CD4-positive, alpha-beta memory T cell (primary cell): ENCODE data around the gene SYNCRIP. TPM values are rescaled to one million over a fixed set of nuclear protein-coding genes. Genes with fewer than 3 reads are reported as not detected.

Experiments
- CTCF ChIA-PET: fragments of 350-600 bp; sonication (Branson Sonifier 250); formaldehyde crosslinking; loops from one replicate; lab custom pipeline; 2021; ENCODE audit warnings: inconsistent platforms; ENCODE audit not compliant: partially characterized antibody; lab: Charles Lee
- POLR2A ChIA-PET: fragments of 350-600 bp; sonication (Branson Sonifier 250); formaldehyde crosslinking; loops from one replicate; lab custom pipeline; 2021; ENCODE audit not compliant: partially characterized antibody; lab: Charles Lee
- DNase-seq, 5 donors: peaks; one replicate each; pipeline versions ENCODE4 v3.0.0 to v3.0.0-alpha.2; 2020 to 2022; ENCODE audit warnings: mixed read lengths in 1 of 5
- H3K27ac ChIP-seq: one replicate; pipeline ENCODE4 v1.7.0; 2013; ENCODE audit warnings: low read depth, low read length
- H3K27me3 ChIP-seq: 2 replicates; pipeline ENCODE4 v1.7.0; 2013; ENCODE audit warnings: mild to moderate bottlenecking, low read length, moderate library complexity; ENCODE audit not compliant: insufficient read depth
- H3K36me3 ChIP-seq: 2 replicates; pipeline ENCODE4 v1.7.0; 2013; ENCODE audit warnings: mild to moderate bottlenecking, low read length, moderate library complexity; ENCODE audit not compliant: insufficient read depth
- H3K4me1 ChIP-seq: 2 replicates; pipeline ENCODE4 v1.7.0; 2013; ENCODE audit warnings: mild to moderate bottlenecking, low read length, moderate library complexity; ENCODE audit not compliant: insufficient read depth
- H3K4me3 ChIP-seq, 2 donors: one replicate each; pipeline ENCODE4 v1.7.0; 2013; ENCODE audit warnings: low read length in 2 of 2, mild to moderate bottlenecking in 1 of 2
- H3K9me3 ChIP-seq, 2 donors: one replicate each; pipeline ENCODE4 v1.7.0; 2013; ENCODE audit warnings: low read length in 2 of 2, control low read depth in 1 of 2; ENCODE audit not compliant: control insufficient read depth in 1 of 2
- H3K27ac Mint-ChIP-seq, 7 donors: one replicate each; pipeline ENCODE4 v1.8.0; 2020 to 2021; ENCODE audit warnings: mixed read lengths in 7 of 7, mild to moderate bottlenecking in 6 of 7, inconsistent platforms in 3 of 7, moderate library complexity in 3 of 7
- H3K27me3 Mint-ChIP-seq, 2 donors: one replicate each; pipeline ENCODE4 v1.8.0; 2020 to 2021; ENCODE audit warnings: mixed read lengths in 2 of 2
- H3K36me3 Mint-ChIP-seq, 2 donors: one replicate each; pipeline ENCODE4 v1.8.0; 2020 to 2021; ENCODE audit warnings: mixed read lengths in 2 of 2, inconsistent platforms in 1 of 2, mild to moderate bottlenecking in 1 of 2
- H3K4me1 Mint-ChIP-seq, 4 donors: one replicate each; pipeline ENCODE4 v1.8.0; 2020 to 2021; ENCODE audit warnings: mixed read lengths in 4 of 4, mild to moderate bottlenecking in 1 of 4
- H3K4me3 Mint-ChIP-seq, 8 donors: one replicate each; pipeline ENCODE4 v1.8.0; 2020 to 2021; ENCODE audit warnings: mixed read lengths in 8 of 8, mild to moderate bottlenecking in 7 of 8, moderate library complexity in 6 of 8, inconsistent platforms in 3 of 8
- H3K9me3 Mint-ChIP-seq, 8 donors: one replicate each; pipeline ENCODE4 v1.8.0; 2020 to 2021; ENCODE audit warnings: mixed read lengths in 8 of 8, mild to moderate bottlenecking in 5 of 8, inconsistent platforms in 3 of 8, moderate library complexity in 1 of 8
- intact Hi-C: fragments of 100-400 bp; cut with micrococcal nuclease; formaldehyde crosslinking; loops from one replicate; pipeline ENCODE4 v1.15.1; 2023
- polyA plus RNA-seq, 2 donors: library from polyadenylated mRNA; unstranded; fragments of 300-500 nt; fragmentation: Illumina TruSeq; gene quantifications; one replicate each; pipeline ENCODE4 v1.2.3, GENCODE V29; 2021
- total RNA-seq, 2 experiments: library from RNA; stranded (reverse); gene quantifications; one replicate each; pipeline ENCODE4 v1.2.3, GENCODE V29; 2021

The SYNCRIP gene
- total and polyA plus RNA-seq, 4 experiments from 2014 or later = 52.1 to 94.1 (median 82.8) TPM

GRCh38 chr6:85644279-85644762, 1.6 kb upstream of the SYNCRIP start:
- peak overlapping the region; percentile 89 to 94 (median 92) for H3K4me3 Mint-ChIP-seq
- POLR2A ChIA-PET = interaction anchor here (1.4 to 14.8 kb wide), 5 partner anchors 8 to 50 kb away, joined by 4 to 1033 read pairs (median 13); partner anchors contain the start of gene SNX14

DNA sequence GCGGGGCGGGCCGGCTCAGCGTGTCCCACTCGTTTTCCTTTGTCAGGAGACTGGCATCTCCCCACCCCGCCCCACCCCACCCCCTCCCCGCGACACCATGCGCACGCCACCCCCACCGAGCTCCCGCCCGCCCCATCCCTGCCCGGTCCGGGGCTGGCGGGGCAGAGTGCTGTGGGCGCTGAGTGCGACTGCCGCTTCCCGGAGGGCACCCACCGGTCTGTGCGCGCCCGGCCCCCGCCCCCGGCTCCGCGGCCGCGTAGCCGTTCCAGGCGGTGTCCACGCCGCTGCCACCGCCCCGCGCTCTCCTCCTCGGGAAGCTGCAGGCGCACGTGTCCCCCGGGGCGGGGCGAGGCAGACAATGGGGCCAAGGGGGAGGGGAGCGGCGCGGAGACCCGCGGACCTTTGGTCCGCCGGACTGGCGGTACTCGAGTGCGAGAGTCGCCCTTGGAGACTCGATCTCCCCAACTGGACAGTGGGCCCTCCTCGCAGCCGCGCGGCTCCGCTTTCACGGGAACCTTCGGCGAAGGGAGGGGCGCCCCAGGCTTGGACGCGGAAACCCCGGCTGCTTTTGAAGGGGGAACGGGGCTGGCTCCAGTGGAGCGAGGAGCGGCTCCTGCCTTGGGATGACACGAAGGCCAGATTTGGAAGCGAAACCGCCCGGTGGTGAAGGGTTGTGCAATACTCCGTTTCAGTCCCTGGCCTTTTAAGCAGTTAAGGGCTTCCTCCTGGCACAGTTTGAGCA, 1.0 kb upstream of the SYNCRIP start:
- Mint-ChIP-seq H3K27me3 (peaks cover 0 to 2% of the 10 kb centered on the region in 2 donors), H3K4me1 (peaks cover 34 to 59% (median 41%) of the 10 kb centered on the region in 4 donors), H3K27ac (peak overlapping the region; percentile 98 to 100 (median 99)), H3K36me3 (peaks cover 26 to 45% of the 10 kb centered on the region in 2 donors), H3K9me3 (peaks cover 0 to 4% (median 0%) of the 10 kb centered on the region in 8 donors), H3K4me3 (peak overlapping the region; percentile 92 to 98 (median 93))
- H3K4me1 ChIP-seq = peaks cover 36% of the 10 kb centered on the region
- no peaks in the 10 kb centered on the region for H3K9me3 ChIP-seq
- POLR2A ChIA-PET = interaction anchor here (0.9 to 14.8 kb wide), 12 partner anchors 9 to 1784 kb away, joined by 3 to 1033 read pairs (median 11); partner anchors contain the start of genes CEP162, CYB5R4 and SNX14
- peaks cover 17% of the 10 kb centered on the region for H3K36me3 ChIP-seq
- H3K27ac ChIP-seq = peak overlapping the region; percentile 96
- CTCF ChIA-PET = interaction anchor here (0.7 to 9.4 kb wide), 5 partner anchors 12 to 107 kb away, joined by 3 to 129 read pairs (median 4); no protein-coding TSS in a partner anchor
- H3K4me3 ChIP-seq = peak overlapping the region; percentile 81 to 98
- DNase-seq = peak; percentile 67 to 78 (median 73)
- H3K27me3 ChIP-seq = no peaks in the 10 kb centered on the region
- intact Hi-C loops = loop anchor here (1.0 kb wide), 1 partner anchor 35 kb away; no protein-coding TSS in a partner anchor

More at GRCh38 chr6:85644279-85644762, 1.6 kb upstream of the SYNCRIP start:
- peak overlapping the region; percentile 96 to 99 (median 97) for H3K27ac Mint-ChIP-seq
- peaks cover 0 to 4% (median 0%) of the 10 kb centered on the region in 8 donors for H3K9me3 Mint-ChIP-seq
- peaks cover 30 to 53% (median 35%) of the 10 kb centered on the region in 4 donors for H3K4me1 Mint-ChIP-seq
- no peaks in the 10 kb centered on the region for H3K9me3 ChIP-seq
- no peaks in the 10 kb centered on the region for H3K27me3 ChIP-seq
- peak overlapping the region; percentile 96 for H3K27ac ChIP-seq
- DNase-seq = no peak
- peaks cover 0 to 2% of the 10 kb centered on the region in 2 donors for H3K27me3 Mint-ChIP-seq
- H3K4me1 ChIP-seq = peaks cover 30% of the 10 kb centered on the region
- H3K36me3 ChIP-seq = peaks cover 14% of the 10 kb centered on the region
- intact Hi-C loops = no loop called here
- CTCF ChIA-PET = interaction anchor here (0.7 to 9.4 kb wide), 6 partner anchors 12 to 108 kb away, joined by 3 to 129 read pairs (median 4); no protein-coding TSS in a partner anchor
- peak overlapping the region; percentile 81 to 98 for H3K4me3 ChIP-seq
- peaks cover 22 to 40% of the 10 kb centered on the region in 2 donors for H3K36me3 Mint-ChIP-seq

DNA sequence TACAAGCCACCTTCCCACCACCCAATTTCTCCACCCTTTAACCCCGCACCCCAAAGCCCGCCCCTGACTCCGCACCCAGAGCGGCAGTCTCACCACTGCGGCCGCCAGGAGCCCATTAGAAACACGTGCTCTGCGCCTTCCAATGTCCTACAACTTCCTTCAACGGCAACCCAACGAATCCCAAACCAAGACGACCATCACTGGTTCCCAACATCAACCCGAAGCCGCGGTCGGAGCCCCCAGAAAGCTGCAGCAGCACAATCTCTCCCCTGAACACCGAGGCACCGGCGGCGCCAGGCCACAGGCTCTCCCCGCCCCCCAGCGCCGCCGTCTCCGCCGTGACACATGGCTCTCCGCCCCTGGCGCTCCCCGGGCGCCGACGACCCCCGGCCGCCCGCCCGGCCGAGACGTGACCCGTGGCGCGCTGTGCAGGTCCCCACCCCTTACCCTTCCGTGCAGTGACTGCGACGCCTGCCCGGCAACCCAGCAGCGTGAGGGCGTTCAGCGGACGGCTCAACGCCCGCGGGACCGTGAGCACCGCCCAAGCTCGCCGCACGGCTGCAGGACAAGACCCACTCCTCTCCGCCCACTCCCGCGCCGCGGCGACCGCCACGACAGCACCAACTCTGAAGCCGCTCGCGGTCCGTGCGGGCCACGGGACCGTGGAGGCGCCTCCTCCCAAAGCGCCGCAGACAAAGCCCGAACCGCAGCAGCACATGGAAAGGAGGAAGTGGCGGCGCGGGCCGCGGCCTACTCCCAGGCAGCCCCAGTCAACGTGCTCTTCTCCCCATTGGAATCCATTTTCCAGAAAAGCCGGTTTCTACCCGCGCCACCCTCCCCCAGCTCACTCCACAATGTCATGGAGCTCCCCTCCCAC, 551 bp downstream of the SYNCRIP start:
- H3K27me3 ChIP-seq = no peaks in the 10 kb centered on the region
- Mint-ChIP-seq H3K27me3 (peaks cover 0 to 2% of the 10 kb centered on the region in 2 donors), H3K4me1 (peaks cover 45 to 73% (median 55%) of the 10 kb centered on the region in 4 donors), H3K4me3 (peak overlapping the region; percentile 91 to 98 (median 94)), H3K27ac (peak overlapping the region; percentile 98 to 100 (median 99)), H3K9me3 (peaks cover 0 to 3% (median 0%) of the 10 kb centered on the region in 8 donors), H3K36me3 (peaks cover 40 to 59% of the 10 kb centered on the region in 2 donors)
- H3K4me3 ChIP-seq = peak overlapping the region; percentile 82 to 98
- intact Hi-C loops = loop anchor here (1.0 kb wide), 1 partner anchor 48 kb away; no protein-coding TSS in a partner anchor
- H3K9me3 ChIP-seq = no peaks in the 10 kb centered on the region
- DNase-seq = peak; percentile 51 to 72 (median 54)
- peaks cover 26% of the 10 kb centered on the region for H3K36me3 ChIP-seq
- peak overlapping the region; percentile 96 for H3K27ac ChIP-seq
- CTCF ChIA-PET = interaction anchor here (0.8 to 9.4 kb wide), 6 partner anchors 11 to 39 kb away, joined by 3 to 129 read pairs (median 4); no protein-coding TSS in a partner anchor
- POLR2A ChIA-PET = interaction anchor here (0.7 to 14.8 kb wide), 19 partner anchors 7 to 1782 kb away, joined by 3 to 1033 read pairs (median 7); partner anchors contain the start of genes CEP162, CYB5R4, SNX14 and ZNF292
- H3K4me1 ChIP-seq = peaks cover 51% of the 10 kb centered on the region

DNA sequence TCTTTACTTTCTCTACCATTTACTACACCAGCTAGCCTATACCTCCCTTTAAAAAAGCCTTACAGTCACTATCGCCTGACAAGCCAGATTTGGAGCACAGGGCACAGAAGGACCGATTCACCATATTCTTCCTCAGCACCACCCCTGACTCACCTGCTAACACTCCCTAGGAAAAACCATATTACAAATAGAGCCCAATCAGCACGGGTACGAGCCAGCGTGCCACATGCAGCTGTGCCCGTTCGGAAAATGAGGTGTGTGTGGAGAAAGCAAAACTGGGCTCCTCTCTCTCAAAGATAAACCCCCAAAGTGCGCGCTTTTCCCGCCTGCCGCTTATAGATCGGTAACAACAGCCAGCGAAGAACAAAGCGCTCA, 1.2 kb downstream of the SYNCRIP start:
- Mint-ChIP-seq H3K27ac (peak overlapping the region; percentile 95 to 100 (median 99)), H3K36me3 (peaks cover 45 to 64% of the 10 kb centered on the region in 2 donors), H3K4me3 (peak overlapping the region; percentile 91 to 98 (median 94)), H3K9me3 (peaks cover 0 to 3% (median 0%) of the 10 kb centered on the region in 8 donors), H3K27me3 (peaks cover 0 to 2% of the 10 kb centered on the region in 2 donors), H3K4me1 (peaks cover 47 to 78% (median 59%) of the 10 kb centered on the region in 4 donors)
- Histone ChIP-seq H3K4me3 (peak overlapping the region; percentile 82 to 98), H3K4me1 (peaks cover 52% of the 10 kb centered on the region), H3K27ac (peak overlapping the region; percentile 96), H3K27me3 (no peaks in the 10 kb centered on the region), H3K9me3 (no peaks in the 10 kb centered on the region), H3K36me3 (peaks cover 32% of the 10 kb centered on the region)
- ChIA-PET POLR2A (interaction anchor here (1.1 to 14.8 kb wide), 8 partner anchors 10 to 1514 kb away, joined by 3 to 1033 read pairs (median 12); partner anchors contain the start of genes SNX14 and ZNF292), CTCF (interaction anchor here (2.5 to 9.4 kb wide), 3 partner anchors 29 to 49 kb away, joined by 10 to 129 read pairs (median 17); partner anchors contain the start of gene SNX14)
- no peak for DNase-seq
- intact Hi-C loops = no loop called here

GRCh38 chr6:85640821-85641220, 1.9 kb downstream of the SYNCRIP start:
- Mint-ChIP-seq H3K4me1 (peaks cover 50 to 81% (median 61%) of the 10 kb centered on the region in 4 donors), H3K4me3 (peak overlapping the region; percentile 91 to 98 (median 94)), H3K27me3 (peaks cover 0 to 2% of the 10 kb centered on the region in 2 donors), H3K9me3 (peaks cover 0 to 3% (median 0%) of the 10 kb centered on the region in 8 donors), H3K36me3 (peaks cover 47 to 66% of the 10 kb centered on the region in 2 donors), H3K27ac (peak overlapping the region; percentile 15 to 99 (median 95))
- Histone ChIP-seq H3K27me3 (no peaks in the 10 kb centered on the region), H3K4me3 (no peak overlapping the region), H3K36me3 (peaks cover 36% of the 10 kb centered on the region), H3K27ac (peak overlapping the region; percentile 96), H3K9me3 (no peaks in the 10 kb centered on the region), H3K4me1 (peaks cover 52% of the 10 kb centered on the region)
- DNase-seq = no peak
- ChIA-PET POLR2A (interaction anchor here (1.1 to 14.8 kb wide), 6 partner anchors 9 to 46 kb away, joined by 4 to 1033 read pairs (median 20); partner anchors contain the start of gene SNX14), CTCF (interaction anchor here (1.1 to 9.4 kb wide), 5 partner anchors 29 to 50 kb away, joined by 3 to 129 read pairs (median 10); partner anchors contain the start of gene SNX14)
- intact Hi-C loops = no loop called here

- peaks cover 45% of the 10 kb centered on the region for H3K4me1 ChIP-seq
- ChIA-PET POLR2A (interaction anchor here (1.2 to 14.8 kb wide), 3 partner anchors 10 to 43 kb away, joined by 4 to 1033 read pairs (median 156); partner anchors contain the start of gene SNX14), CTCF (interaction anchor here (4.0 kb wide), 1 partner anchor 45 kb away, joined by 17 read pairs; the partner anchor contains the start of gene SNX14)
- Mint-ChIP-seq H3K4me1 (peaks cover 46 to 76% (median 56%) of the 10 kb centered on the region in 4 donors), H3K27ac (peak overlapping the region in 5 of 7 donors; percentile 3 to 73 (median 53)), H3K9me3 (no peaks in the 10 kb centered on the region), H3K36me3 (peaks cover 62 to 83% of the 10 kb centered on the region in 2 donors), H3K4me3 (peak overlapping the region in 3 of 8 donors; percentile 6 to 15 (median 13)), H3K27me3 (no peaks in the 10 kb centered on the region)
- no peaks in the 10 kb centered on the region for H3K9me3 ChIP-seq
- peaks cover 58% of the 10 kb centered on the region for H3K36me3 ChIP-seq
- no peaks in the 10 kb centered on the region for H3K27me3 ChIP-seq
- no peak for DNase-seq
- no peak overlapping the region for H3K4me3 ChIP-seq
- intact Hi-C loops = no loop called here
- H3K27ac ChIP-seq = no peak overlapping the region
Measured at GRCh38 chr6:85637579-85637978, 5.1 kb downstream of the SYNCRIP start.
